Neural cell (in vitro differentiated cells): Measurements from ENCODE around the gene TMEM232. TPM values are rescaled to one million over a fixed set of nuclear protein-coding genes. Genes with fewer than 3 reads are reported as not detected.

Experiments used
- H2AFZ ChIP-seq: fragments of 200-600, 300-800 bp; sonication (generic), shearing (Covaris generic); 2 replicates; pipeline ENCODE4 v1.6.0; 2014; ENCODE audit warnings: low read depth, mild to moderate bottlenecking, antibody characterized with exemption, low read length, moderate library complexity
- H3F3A ChIP-seq: fragments of 200-600 bp; shearing (Covaris generic); 2 replicates; pipeline ENCODE4 v1.6.1; 2016; ENCODE audit warnings: mild to moderate bottlenecking, moderate library complexity, mixed read lengths, antibody characterized with exemption, low read length; ENCODE audit not compliant: insufficient read depth, poor library complexity, severe bottlenecking
- H3K27ac ChIP-seq: fragments of 200-600, 300-800 bp; sonication (generic), shearing (Covaris generic); 2 replicates; pipeline ENCODE4 v1.5.1; 2014; ENCODE audit warnings: mild to moderate bottlenecking, low read length, moderate library complexity
- H3K27me3 ChIP-seq: fragments of 300-800, 200-600 bp; sonication (generic), shearing (Covaris generic); 2 replicates; pipeline ENCODE4 v1.6.0; 2014; ENCODE audit warnings: mild to moderate bottlenecking, low read depth, low read length, moderate library complexity; ENCODE audit not compliant: insufficient read depth
- H3K36me3 ChIP-seq: fragments of 300-800, 200-600 bp; sonication (generic), shearing (Covaris generic); 2 replicates; pipeline ENCODE4 v1.5.1; 2014; ENCODE audit warnings: mild to moderate bottlenecking, antibody characterized with exemption, low read length, moderate library complexity; ENCODE audit not compliant: insufficient read depth
- H3K4me2 ChIP-seq: fragments of 300-800, 200-600 bp; sonication (generic), shearing (Covaris generic); 2 replicates; pipeline ENCODE4 v1.6.0; 2014; ENCODE audit warnings: mild to moderate bottlenecking, low read length
- H3K4me3 ChIP-seq: fragments of 300-800, 200-600 bp; sonication (generic), shearing (Covaris generic); 2 replicates; pipeline ENCODE4 v1.5.1; 2014; ENCODE audit warnings: mild to moderate bottlenecking, low read length, moderate library complexity
- H3K79me2 ChIP-seq: fragments of 200-600 bp; shearing (Covaris generic); replicated peaks from 2 replicates; pipeline ENCODE4 v1.6.0; 2014; ENCODE audit warnings: mild to moderate bottlenecking, low read length, moderate library complexity; ENCODE audit not compliant: insufficient read depth
- H3K9ac ChIP-seq: fragments of 300-800, 200-600 bp; sonication (generic), shearing (Covaris generic); 2 replicates; pipeline ENCODE4 v1.6.1; 2016; ENCODE audit warnings: mild to moderate bottlenecking, low read length, mixed read lengths
- H3K9me2 ChIP-seq: fragments of 200-600 bp; shearing (Covaris generic); 2 replicates; pipeline ENCODE4 v1.6.1; 2016; ENCODE audit warnings: mild to moderate bottlenecking, low read length, mixed read lengths; ENCODE audit not compliant: insufficient read depth
- H3K9me3 ChIP-seq: fragments of 200-600, 300-800 bp; sonication (generic), shearing (Covaris generic); 2 replicates; pipeline ENCODE4 v1.6.1; 2016; ENCODE audit warnings: mild to moderate bottlenecking, mixed run types, low read length, moderate library complexity, mixed read lengths
- H4K20me1 ChIP-seq: fragments of 200-600 bp; shearing (Covaris generic); 2 replicates; pipeline ENCODE4 v1.6.1; 2016; ENCODE audit warnings: mild to moderate bottlenecking, mixed run types; ENCODE audit not compliant: insufficient read depth
- CTCF ChIP-seq: fragments of 450-650 bp; IDR thresholded peaks from 2 replicates; pipeline ENCODE4 v1.5.1; 2014; ENCODE audit warnings: antibody characterized with exemption, mild to moderate bottlenecking, moderate library complexity; ENCODE audit not compliant: poor library complexity, severe bottlenecking
- EP300 ChIP-seq: fragments of 450-650 bp; conservative IDR thresholded peaks from 2 replicates; pipeline ENCODE4 v1.6.1; 2014; ENCODE audit warnings: antibody characterized with exemption, mild to moderate bottlenecking, moderate library complexity; ENCODE audit not compliant: poor library complexity, severe bottlenecking
- EZH2 ChIP-seq: fragments of 200-600, 300-800 bp; shearing (Covaris generic), sonication (generic); IDR thresholded peaks from 2 replicates; pipeline ENCODE4 v1.6.1; 2014; ENCODE audit warnings: antibody characterized with exemption, low read length, borderline replicate concordance, mild to moderate bottlenecking; ENCODE audit not compliant: insufficient read depth, poor library complexity, severe bottlenecking
- MXI1 ChIP-seq: fragments of 450-650 bp; conservative IDR thresholded peaks from 2 replicates; pipeline ENCODE4 v1.6.1; 2014; ENCODE audit warnings: antibody characterized with exemption, mild to moderate bottlenecking; ENCODE audit not compliant: poor library complexity, severe bottlenecking
- POLR2AphosphoS5 ChIP-seq: IDR thresholded peaks from 2 replicates; pipeline ENCODE4 v1.6.1; 2012
- RAD21 ChIP-seq: fragments of 450-650 bp; conservative IDR thresholded peaks from 2 replicates; pipeline ENCODE4 v1.6.1; 2014; ENCODE audit warnings: antibody characterized with exemption, mild to moderate bottlenecking, moderate library complexity
- SMC3 ChIP-seq: fragments of 450-650 bp; conservative IDR thresholded peaks from 2 replicates; pipeline ENCODE4 v1.6.1; 2014; ENCODE audit warnings: antibody characterized with exemption, mild to moderate bottlenecking, moderate library complexity; ENCODE audit not compliant: poor library complexity
- TAF1 ChIP-seq: IDR thresholded peaks from 2 replicates; pipeline ENCODE4 v1.6.1; 2012; ENCODE audit warnings: low read depth
- polyA plus RNA-seq: library from polyadenylated mRNA; depleted of rRNA; stranded (reverse); fragments of >200 nt; gene quantifications from 2 replicates; pipeline ENCODE4 v1.2.3, GENCODE V29; 2014
- TF ChIP-seq, protein P1 (sequence below): IDR thresholded peaks from 2 replicates; pipeline ENCODE4 v1.6.1; 2012; ENCODE audit warnings: borderline replicate concordance

TMEM232 gene
- polyA plus RNA-seq, 1 donor from 2014 or later = 7.4 TPM

- Histone ChIP-seq H3K27ac (no peak overlapping the region), H3F3A (no peaks in the 10 kb centered on the region), H3K9ac (no peak overlapping the region), H3K9me2 (no peaks in the 10 kb centered on the region), H3K27me3 (no peaks in the 10 kb centered on the region), H3K4me2 (no peak overlapping the region), H3K4me3 (no peak overlapping the region), H3K9me3 (no peaks in the 10 kb centered on the region), H4K20me1 (no peaks in the 10 kb centered on the region), H3K79me2 (no peaks in the 10 kb centered on the region), H3K36me3 (no peaks in the 10 kb centered on the region), H2AFZ (no peak overlapping the region)
- TF ChIP-seq MXI1 (no peak), POLR2AphosphoS5 (no peak), SMC3 (no peak), RAD21 (no peak), TAF1 (no peak), EZH2 (no peak), CTCF (no peak), EP300 (no peak)
- TF ChIP-seq, protein P1, sequence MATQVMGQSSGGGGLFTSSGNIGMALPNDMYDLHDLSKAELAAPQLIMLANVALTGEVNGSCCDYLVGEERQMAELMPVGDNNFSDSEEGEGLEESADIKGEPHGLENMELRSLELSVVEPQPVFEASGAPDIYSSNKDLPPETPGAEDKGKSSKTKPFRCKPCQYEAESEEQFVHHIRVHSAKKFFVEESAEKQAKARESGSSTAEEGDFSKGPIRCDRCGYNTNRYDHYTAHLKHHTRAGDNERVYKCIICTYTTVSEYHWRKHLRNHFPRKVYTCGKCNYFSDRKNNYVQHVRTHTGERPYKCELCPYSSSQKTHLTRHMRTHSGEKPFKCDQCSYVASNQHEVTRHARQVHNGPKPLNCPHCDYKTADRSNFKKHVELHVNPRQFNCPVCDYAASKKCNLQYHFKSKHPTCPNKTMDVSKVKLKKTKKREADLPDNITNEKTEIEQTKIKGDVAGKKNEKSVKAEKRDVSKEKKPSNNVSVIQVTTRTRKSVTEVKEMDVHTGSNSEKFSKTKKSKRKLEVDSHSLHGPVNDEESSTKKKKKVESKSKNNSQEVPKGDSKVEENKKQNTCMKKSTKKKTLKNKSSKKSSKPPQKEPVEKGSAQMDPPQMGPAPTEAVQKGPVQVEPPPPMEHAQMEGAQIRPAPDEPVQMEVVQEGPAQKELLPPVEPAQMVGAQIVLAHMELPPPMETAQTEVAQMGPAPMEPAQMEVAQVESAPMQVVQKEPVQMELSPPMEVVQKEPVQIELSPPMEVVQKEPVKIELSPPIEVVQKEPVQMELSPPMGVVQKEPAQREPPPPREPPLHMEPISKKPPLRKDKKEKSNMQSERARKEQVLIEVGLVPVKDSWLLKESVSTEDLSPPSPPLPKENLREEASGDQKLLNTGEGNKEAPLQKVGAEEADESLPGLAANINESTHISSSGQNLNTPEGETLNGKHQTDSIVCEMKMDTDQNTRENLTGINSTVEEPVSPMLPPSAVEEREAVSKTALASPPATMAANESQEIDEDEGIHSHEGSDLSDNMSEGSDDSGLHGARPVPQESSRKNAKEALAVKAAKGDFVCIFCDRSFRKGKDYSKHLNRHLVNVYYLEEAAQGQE = no peak
Measured at GRCh38 chr5:110549301-110549700, 177.2 kb downstream of the TMEM232 start.

- no peaks in the 10 kb centered on the region for H3F3A ChIP-seq
- TF ChIP-seq EZH2 (no peak), EP300 (no peak), MXI1 (no peak), TAF1 (no peak), POLR2AphosphoS5 (no peak), SMC3 (no peak), CTCF (no peak), RAD21 (no peak)
- TF ChIP-seq, protein P1 = no peak
- H3K27ac ChIP-seq = no peak overlapping the region
Measured at GRCh38 chr5:110548171-110548570, 178.3 kb downstream of the TMEM232 start.

More at GRCh38 chr5:110548171-110548570, 178.3 kb downstream of the TMEM232 start:
- Histone ChIP-seq H3K4me2 (no peak overlapping the region), H3K79me2 (no peaks in the 10 kb centered on the region), H3K36me3 (no peaks in the 10 kb centered on the region), H2AFZ (no peak overlapping the region), H3K9me2 (no peaks in the 10 kb centered on the region), H4K20me1 (no peaks in the 10 kb centered on the region), H3K4me3 (no peak overlapping the region), H3K9ac (no peak overlapping the region), H3K27me3 (no peaks in the 10 kb centered on the region), H3K9me3 (no peaks in the 10 kb centered on the region)
